Stomach smooth muscle (tissue), 2 donors: ENCODE data around the gene SERPINH1.

ENCODE experiments used
- H3K27ac ChIP-seq: one replicate; pipeline ENCODE4 v1.7.0; 2013; ENCODE audit warnings: mild to moderate bottlenecking, low read length, inconsistent platforms
- H3K27me3 ChIP-seq, 2 donors: one replicate each; pipeline ENCODE4 v1.7.0; 2013; ENCODE audit warnings: low read length in 2 of 2; ENCODE audit not compliant: insufficient read depth in 2 of 2, control insufficient read depth in 1 of 2
- H3K36me3 ChIP-seq, 2 donors: one replicate each; pipeline ENCODE4 v1.7.0; 2013; ENCODE audit warnings: low read length in 2 of 2; ENCODE audit not compliant: control insufficient read depth in 2 of 2, insufficient read depth in 2 of 2
- H3K4me1 ChIP-seq: one replicate; pipeline ENCODE4 v1.7.0; 2013; ENCODE audit warnings: low read length; ENCODE audit not compliant: control insufficient read depth, insufficient read depth
- H3K4me3 ChIP-seq, 2 donors: one replicate each; pipeline ENCODE4 v1.7.0; 2013; ENCODE audit warnings: low read length in 2 of 2
- H3K9ac ChIP-seq, 2 donors: one replicate each; pipeline ENCODE4 v1.7.0; 2013; ENCODE audit warnings: low read length in 2 of 2, mild to moderate bottlenecking in 1 of 2
- H3K9me3 ChIP-seq, 2 donors: one replicate each; pipeline ENCODE4 v1.7.0; 2013; ENCODE audit warnings: low read length in 2 of 2; ENCODE audit not compliant: control insufficient read depth in 2 of 2
- donor health status: healthy.
- donor health status: Pancreatic carcinoma.

The SERPINH1 gene

DNA sequence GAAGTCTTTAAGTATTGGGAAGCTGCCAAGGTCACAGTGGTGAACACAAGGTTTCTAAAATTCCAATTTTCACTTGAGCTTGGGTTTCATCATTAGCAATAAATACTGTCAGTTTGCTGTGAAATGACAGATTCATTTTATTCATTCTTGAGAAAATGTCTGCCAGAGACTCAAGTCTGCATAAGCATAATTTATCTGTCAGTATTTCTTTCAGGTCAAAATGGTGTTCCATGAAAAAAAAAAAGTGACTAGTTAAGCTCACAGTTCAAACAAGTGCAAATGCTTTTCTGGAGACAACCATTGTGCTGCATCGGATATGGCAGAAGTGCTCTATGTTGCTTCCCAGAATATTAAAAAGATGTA lies 28.2 kb upstream of the SERPINH1 start:
- Histone ChIP-seq H3K9ac (no peak overlapping the region), H3K4me1 (no peaks in the 10 kb centered on the region), H3K4me3 (no peak overlapping the region), H3K27ac (no peak overlapping the region), H3K9me3 (no peaks in the 10 kb centered on the region), H3K27me3 (peaks cover 0 to 3% of the 10 kb centered on the region in 2 donors), H3K36me3 (no peaks in the 10 kb centered on the region)

GRCh38 chr11:75534259-75535069 lies 27.6 kb upstream of the SERPINH1 start:
- Histone ChIP-seq H3K36me3 (no peaks in the 10 kb centered on the region), H3K9me3 (no peaks in the 10 kb centered on the region), H3K4me3 (no peak overlapping the region), H3K4me1 (no peaks in the 10 kb centered on the region), H3K27me3 (peaks cover 0 to 3% of the 10 kb centered on the region in 2 donors), H3K9ac (no peak overlapping the region), H3K27ac (no peak overlapping the region)

GRCh38 chr11:75535071-75535470 lies 27.0 kb upstream of the SERPINH1 start:
- no peaks in the 10 kb centered on the region for H3K36me3 ChIP-seq

GRCh38 chr11:75536786-75537641 lies 25.0 kb upstream of the SERPINH1 start:
- H3K36me3 ChIP-seq: no peaks in the 10 kb centered on the region
- peaks cover 0 to 3% of the 10 kb centered on the region in 2 donors for H3K27me3 ChIP-seq
- no peak overlapping the region for H3K9ac ChIP-seq
- H3K4me1 ChIP-seq: peaks cover 2% of the 10 kb centered on the region
- H3K27ac ChIP-seq: no peak overlapping the region
- H3K4me3 ChIP-seq: no peak overlapping the region
- H3K9me3 ChIP-seq: no peaks in the 10 kb centered on the region

More at GRCh38 chr11:75535071-75535470, 27.0 kb upstream of the SERPINH1 start:
- Histone ChIP-seq H3K27me3 (peaks cover 0 to 3% of the 10 kb centered on the region in 2 donors), H3K9me3 (no peaks in the 10 kb centered on the region), H3K4me3 (no peak overlapping the region), H3K9ac (no peak overlapping the region), H3K4me1 (peaks cover 2% of the 10 kb centered on the region), H3K27ac (no peak overlapping the region)

- no peak overlapping the region for H3K27ac ChIP-seq
- no peaks in the 10 kb centered on the region for H3K36me3 ChIP-seq
- H3K9ac ChIP-seq: no peak overlapping the region
- H3K9me3 ChIP-seq: no peaks in the 10 kb centered on the region
- H3K4me3 ChIP-seq: no peak overlapping the region
- H3K4me1 ChIP-seq: peaks cover 2% of the 10 kb centered on the region
- peaks cover 0 to 3% of the 10 kb centered on the region in 2 donors for H3K27me3 ChIP-seq
These were observed 24.3 kb upstream of the SERPINH1 start for GRCh38 chr11:75537740-75538139.

- no peak overlapping the region for H3K9ac ChIP-seq
- H3K27ac ChIP-seq: no peak overlapping the region
- no peaks in the 10 kb centered on the region for H3K36me3 ChIP-seq
- peaks cover 2% of the 10 kb centered on the region for H3K4me1 ChIP-seq
- no peak overlapping the region for H3K4me3 ChIP-seq
- no peaks in the 10 kb centered on the region for H3K9me3 ChIP-seq
- peaks cover 0 to 3% of the 10 kb centered on the region in 2 donors for H3K27me3 ChIP-seq
These were observed 23.7 kb upstream of the SERPINH1 start for GRCh38 chr11:75538150-75538942.

- H3K4me3 ChIP-seq: no peak overlapping the region
- no peaks in the 10 kb centered on the region for H3K36me3 ChIP-seq
- H3K27ac ChIP-seq: no peak overlapping the region
- peaks cover 0 to 3% of the 10 kb centered on the region in 2 donors for H3K27me3 ChIP-seq
- no peak overlapping the region for H3K9ac ChIP-seq
- no peaks in the 10 kb centered on the region for H3K9me3 ChIP-seq
- peaks cover 2% of the 10 kb centered on the region for H3K4me1 ChIP-seq
These were observed 22.4 kb upstream of the SERPINH1 start for GRCh38 chr11:75539459-75540334.

- H3K4me1 ChIP-seq: peaks cover 2% of the 10 kb centered on the region
- H3K9me3 ChIP-seq: no peaks in the 10 kb centered on the region
- H3K27me3 ChIP-seq: peaks cover 0 to 2% of the 10 kb centered on the region in 2 donors
- no peak overlapping the region for H3K27ac ChIP-seq
- H3K4me3 ChIP-seq: no peak overlapping the region
- H3K9ac ChIP-seq: no peak overlapping the region
- H3K36me3 ChIP-seq: no peaks in the 10 kb centered on the region
These were observed 20.6 kb upstream of the SERPINH1 start for GRCh38 chr11:75541193-75542087.

- no peaks in the 10 kb centered on the region for H3K36me3 ChIP-seq
- no peaks in the 10 kb centered on the region for H3K27me3 ChIP-seq
- H3K27ac ChIP-seq: no peak overlapping the region
- no peaks in the 10 kb centered on the region for H3K9me3 ChIP-seq
- H3K9ac ChIP-seq: no peak overlapping the region
- H3K4me1 ChIP-seq: peaks cover 2% of the 10 kb centered on the region
- no peak overlapping the region for H3K4me3 ChIP-seq
These were observed 20.0 kb upstream of the SERPINH1 start for GRCh38 chr11:75542088-75542438.
